GDM1 (cell line): ENCODE data around the gene GDF2.

Experiments
- DNase-seq: peaks from one replicate; lab custom pipeline; 2025; lab: John Stamatoyannopoulos, UW

Gene GDF2

DNA sequence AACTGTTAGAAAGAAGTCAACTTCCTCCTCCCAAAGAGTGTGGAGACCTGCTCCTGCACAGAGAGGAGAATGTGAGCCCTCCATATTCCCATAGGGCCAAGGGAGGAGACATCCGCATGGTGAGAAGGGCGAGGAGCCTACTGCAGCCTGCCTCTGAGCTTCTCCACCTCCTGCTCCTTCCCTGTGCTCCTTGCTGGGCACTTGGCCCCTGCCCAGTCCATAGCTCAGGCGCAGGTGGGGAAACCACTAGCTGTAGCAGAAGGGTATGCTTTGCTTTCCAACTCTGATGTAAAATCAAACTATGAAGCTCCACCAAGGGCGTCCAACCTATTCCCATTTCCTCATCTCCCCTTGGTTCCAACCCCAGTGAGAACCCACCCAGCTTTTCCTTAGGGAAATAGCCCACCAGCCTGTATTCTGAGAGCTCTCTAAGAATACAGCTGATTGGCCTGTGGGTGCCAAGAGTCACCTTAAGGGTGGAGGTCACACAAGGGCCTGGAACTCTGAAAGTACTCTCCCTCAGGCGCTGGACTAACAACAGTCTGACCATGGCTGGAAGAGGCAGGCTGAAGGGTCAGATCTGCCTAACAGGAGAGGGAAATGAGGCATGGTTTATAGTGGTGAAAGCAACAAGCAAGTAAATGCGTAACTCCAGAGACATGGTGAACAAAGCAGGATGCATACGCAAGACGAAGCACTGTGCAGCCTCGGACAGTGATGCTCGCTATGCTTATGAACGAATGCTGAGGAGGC lies 47.9 kb downstream of the GDF2 start:
- no peak for DNase-seq

DNA sequence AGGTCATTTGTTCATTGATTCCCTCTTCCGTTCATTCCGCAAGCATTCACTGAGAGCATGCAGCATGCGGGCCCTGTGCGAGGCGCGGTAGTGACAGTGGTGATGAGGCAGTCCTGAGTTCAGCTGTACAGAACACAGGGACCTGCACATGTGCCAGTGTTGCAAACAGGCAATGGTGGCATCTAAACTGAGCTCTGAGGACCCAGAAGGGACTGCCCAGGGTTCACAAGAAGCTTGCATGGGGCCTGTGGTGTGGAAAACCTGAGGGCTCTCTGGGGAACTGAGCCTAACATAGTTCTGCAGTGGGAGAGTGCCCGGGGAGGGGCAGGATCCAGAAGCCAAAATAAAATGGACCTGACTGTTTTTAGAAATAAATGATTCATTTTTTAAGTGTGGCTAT lies 48.6 kb downstream of the GDF2 start:
- DNase-seq, result no peak

DNA sequence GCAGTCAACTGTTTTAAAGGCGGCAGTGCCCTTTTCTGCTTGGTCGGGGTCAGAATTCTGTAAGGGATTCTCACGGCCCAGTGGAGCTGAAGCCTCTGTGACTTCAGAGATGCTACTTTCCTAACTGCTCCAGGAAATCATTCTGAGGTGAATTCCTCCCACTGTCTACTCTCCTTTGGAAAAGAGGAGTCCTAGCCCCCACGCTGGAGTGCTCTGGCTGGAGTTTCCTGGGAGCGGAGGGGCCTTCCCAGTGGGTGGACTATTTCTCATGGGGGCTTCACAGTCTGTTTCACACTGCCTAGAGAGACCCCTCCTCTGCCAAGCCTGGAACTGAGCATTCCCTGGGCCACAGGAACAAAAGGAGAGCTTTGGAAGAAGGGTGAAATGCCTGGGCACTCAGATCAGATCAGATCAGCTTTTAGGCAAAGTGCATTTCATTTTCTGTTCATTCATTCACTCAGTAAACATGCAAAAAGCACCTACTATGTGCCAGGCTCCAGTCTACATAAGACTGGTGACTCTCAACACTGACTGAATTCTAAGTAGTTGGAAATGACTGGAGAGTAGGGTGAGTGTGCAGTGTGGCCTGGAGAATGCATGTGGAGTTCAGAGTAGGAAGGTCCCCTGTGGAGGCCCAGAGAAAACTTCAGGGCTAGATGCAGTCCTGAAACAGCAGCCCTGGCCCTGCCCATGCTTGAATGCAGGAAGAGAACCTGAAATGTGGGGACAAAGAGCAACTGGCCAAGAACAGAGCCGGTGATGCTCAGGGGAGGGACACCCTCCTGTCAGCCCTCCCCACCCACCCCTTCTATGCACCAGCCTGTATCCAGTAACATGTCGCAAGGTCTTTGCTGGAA lies 49.6 kb downstream of the GDF2 start:
- no peak for DNase-seq

DNA sequence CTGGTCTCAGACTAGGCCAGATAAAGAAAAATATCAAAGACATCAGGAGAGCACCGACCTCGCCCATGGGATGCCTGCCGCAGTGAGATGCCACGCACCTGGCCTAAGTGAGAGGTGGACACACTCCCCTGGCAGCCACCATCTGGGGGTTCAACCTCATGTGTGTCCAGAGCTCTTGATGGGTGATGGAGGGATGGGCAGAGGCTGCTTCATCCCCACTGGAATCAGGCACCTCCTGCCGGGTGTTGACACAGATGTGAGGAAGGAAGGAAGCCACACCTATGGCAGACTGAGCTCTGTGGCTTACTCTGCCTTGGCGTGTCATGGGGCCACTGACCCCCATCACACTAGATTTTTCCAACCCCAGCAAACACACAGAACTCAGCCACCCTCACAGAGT lies 50.5 kb downstream of the GDF2 start:
- no peak for DNase-seq

DNA sequence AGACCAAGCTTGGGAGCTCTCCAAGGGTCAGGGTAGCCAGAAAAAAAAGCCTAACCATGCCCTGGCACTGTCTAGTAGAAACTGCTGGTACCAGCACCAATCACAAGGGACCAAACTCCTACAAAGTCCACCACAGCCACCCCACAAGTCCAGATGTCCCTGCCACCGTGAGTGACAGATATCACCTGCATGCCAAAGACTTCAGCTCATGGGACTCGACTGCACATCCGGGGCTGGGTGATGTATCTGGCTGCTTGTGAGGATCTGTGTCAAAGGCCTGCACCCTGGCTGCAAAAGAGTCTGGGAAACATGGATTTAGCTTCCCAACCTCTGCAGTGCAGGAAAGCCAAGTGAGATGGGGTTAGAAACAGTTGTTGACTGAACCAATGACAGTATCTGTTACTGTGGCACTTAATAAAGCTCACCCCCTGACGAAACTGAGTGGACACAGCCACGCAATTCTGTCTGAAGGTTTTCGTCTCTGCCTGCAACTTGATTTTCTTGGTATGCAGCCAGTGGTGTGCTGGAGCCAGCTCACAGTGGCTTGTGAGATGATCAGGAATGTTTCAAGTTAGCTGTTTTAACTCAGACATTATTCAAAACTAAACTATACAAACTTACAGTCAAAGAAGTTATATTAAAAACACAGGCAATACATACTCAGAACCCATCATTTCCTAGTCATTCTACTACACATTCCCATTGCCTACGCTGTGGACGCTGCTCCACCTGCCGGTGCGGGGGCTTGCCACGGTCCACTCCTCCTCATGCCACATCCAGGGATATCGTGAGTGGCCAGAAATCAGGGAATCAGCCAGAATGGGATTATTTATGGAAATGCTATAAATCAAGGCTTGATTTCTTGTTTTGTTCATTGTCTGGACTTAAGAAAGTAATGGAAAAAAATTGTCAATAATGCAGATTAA lies 52.6 kb downstream of the GDF2 start:
- DNase-seq, result no peak

DNA sequence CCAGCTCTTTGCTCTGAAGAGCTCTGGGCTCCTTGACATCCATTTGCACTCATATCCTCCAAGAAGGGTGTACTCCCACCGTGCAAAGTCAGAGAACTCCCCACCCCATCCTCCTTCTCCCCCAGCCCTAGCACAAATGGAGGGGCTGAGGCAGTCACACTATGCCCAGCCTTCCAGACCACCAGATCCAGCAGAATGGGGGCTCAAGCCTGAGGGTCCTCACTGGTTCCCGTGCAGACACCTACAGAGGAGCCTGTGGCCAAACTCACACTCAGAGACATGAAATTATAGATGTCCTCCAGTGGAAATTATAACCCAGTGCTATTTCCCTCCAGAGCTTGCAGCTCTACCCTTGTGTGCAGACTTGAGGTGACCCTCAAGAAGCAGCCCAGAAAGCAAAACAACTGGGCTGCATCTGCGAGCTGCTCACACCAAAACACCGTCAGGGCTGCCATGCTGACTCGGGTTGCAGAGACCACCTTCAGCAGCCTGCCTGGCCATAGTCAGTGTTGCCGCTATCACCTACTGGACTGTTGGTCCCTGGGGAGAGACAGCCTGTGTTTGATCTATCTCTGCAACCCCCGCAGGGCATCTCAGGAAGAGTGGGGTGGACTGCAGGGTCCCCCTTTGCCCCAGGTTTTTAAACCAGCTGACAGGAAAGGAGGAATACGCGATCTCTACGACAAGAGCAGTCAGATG lies 54.4 kb downstream of the GDF2 start:
- DNase-seq, result no peak
